ENCODE measurements around the gene CBX8. TPM values are rescaled to one million over a fixed set of nuclear protein-coding genes. Genes with fewer than 3 reads are reported as not detected.
A peak's percentile ranks its signal among the peaks of the same experiment; 100 is the strongest.

CBX8 gene
- total and polyA plus RNA-seq, 2 of the 13 experiments (the other 11 are each of a cell fraction or from before 2014, with no cell fraction given) = 0.34 to 12.6 TPM

DNA sequence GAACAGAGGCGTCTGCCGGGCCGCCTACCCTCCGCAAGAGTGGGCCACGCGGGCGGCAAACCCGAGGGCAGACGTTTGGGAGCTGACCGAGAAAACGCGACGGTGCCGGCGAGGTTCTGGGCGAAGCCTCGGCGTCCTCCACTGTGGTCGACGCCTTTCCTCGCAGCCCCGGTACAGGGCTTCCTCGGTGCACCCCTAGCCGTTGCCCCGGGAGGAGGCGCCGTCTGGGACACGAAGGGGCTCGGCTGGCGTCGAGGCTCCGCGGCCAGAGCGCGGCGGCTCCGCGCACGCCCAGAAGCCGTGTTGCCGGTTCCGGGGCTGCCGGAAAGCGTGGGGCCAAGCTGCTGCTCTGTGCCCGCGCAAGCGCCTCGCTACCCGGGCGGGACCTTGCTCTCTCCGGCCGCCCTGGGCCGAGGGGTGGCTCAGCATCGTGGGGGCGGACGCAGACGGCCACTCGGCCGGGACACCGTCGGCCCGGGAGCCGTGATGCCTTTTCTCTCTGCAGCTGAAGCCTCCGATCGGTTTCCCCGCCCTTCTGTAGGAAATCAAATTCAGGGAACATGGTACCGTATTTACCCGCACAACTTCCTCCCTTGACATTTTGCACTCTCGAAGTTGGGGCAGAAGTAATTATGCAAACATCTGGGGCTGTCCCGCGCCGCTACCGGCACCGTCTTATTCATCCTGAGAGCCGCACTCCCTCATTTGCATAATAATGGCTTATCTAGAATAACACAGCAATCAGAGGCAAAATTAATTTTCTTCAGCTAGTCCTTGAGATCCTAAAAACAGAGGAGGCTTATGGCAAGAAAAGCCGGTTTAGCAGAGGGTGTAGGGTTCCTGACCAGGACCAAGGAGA, 7.3 kb upstream of the CBX8 start (continued):
- TF ChIP-seq ZNF280B (CRISPR knock-in tag; IDR thresholded peaks at IDR 0.05; ENCODE audit: borderline replicate concordance) (peak; percentile 93; the same call in 1 of the 2 replicates), ZNF205 (CRISPR knock-in tag; IDR thresholded peaks at IDR 0.05) (peak; percentile 62; the same call in 1 of the 2 replicates), ZNF75D (CRISPR knock-in tag; IDR thresholded peaks at IDR 0.05; ENCODE audit: borderline replicate concordance) (0 out of 2 replicates have a peak, but pooled peaks have one; percentile 53), HNF1B (CRISPR knock-in tag; IDR thresholded peaks at IDR 0.05) (no peak), PITX1 (CRISPR knock-in tag; IDR thresholded peaks at IDR 0.05) (peak; percentile 71; the same call in 1 of the 2 replicates), ZMYM4 (CRISPR knock-in tag; IDR thresholded peaks at IDR 0.05) (peak; percentile 58; the same call in 1 of the 2 replicates), MYC (CRISPR knock-in tag; IDR thresholded peaks at IDR 0.05; ENCODE audit: borderline replicate concordance) (peak; percentile 50; the same call in 1 of the 2 replicates), PPARG (CRISPR knock-in tag; conservative IDR thresholded peaks at IDR 0.05) (0 out of 2 replicates have a peak, but pooled peaks have one; percentile 17), NFIB (CRISPR knock-in tag; IDR thresholded peaks at IDR 0.05; ENCODE audit: borderline replicate concordance) (0 out of 2 replicates have a peak, but pooled peaks have one; percentile 89), ZNF329 (CRISPR knock-in tag; IDR thresholded peaks at IDR 0.05; ENCODE audit: low read depth) (0 out of 2 replicates have a peak, but pooled peaks have one; percentile 72), ZNF652 (CRISPR knock-in tag; IDR thresholded peaks at IDR 0.05; ENCODE audit: borderline replicate concordance, low read depth) (0 out of 2 replicates have a peak, but pooled peaks have one; percentile 13), ZNF615 (CRISPR knock-in tag; IDR thresholded peaks at IDR 0.05; ENCODE audit: borderline replicate concordance) (peak; percentile 47; the same call in 1 of the 2 replicates), MAFF (IDR thresholded peaks at IDR 0.05; ENCODE audit: low read depth, low read length) (no peak), ZNF619 (CRISPR knock-in tag; IDR thresholded peaks at IDR 0.05) (0 out of 2 replicates have a peak, but pooled peaks have one; percentile 52), ZNF879 (CRISPR knock-in tag; IDR thresholded peaks at IDR 0.05) (peak; percentile 95; the same call in 1 of the 2 replicates), RAD21 (CRISPR knock-in tag; IDR thresholded peaks at IDR 0.05) (no peak), RXRA (CRISPR knock-in tag; IDR thresholded peaks at IDR 0.05) (peak; percentile 41; the same call in 1 of the 2 replicates), AGO2 (optimal IDR thresholded peaks at IDR 0.05; ENCODE audit: low read depth, low read length) (no peak), YEATS2 (CRISPR knock-in tag; IDR thresholded peaks at IDR 0.05; ENCODE audit: borderline replicate concordance) (peak; percentile 69; the same call in 1 of the 2 replicates), ZNF660 (CRISPR knock-in tag; IDR thresholded peaks at IDR 0.05; ENCODE audit: borderline replicate concordance, low read depth) (peak; percentile 81; the same call in 1 of the 2 replicates), ZNF282 (IDR thresholded peaks at IDR 0.05; ENCODE audit: partially characterized antibody) (no peak), ZMYM2 (CRISPR knock-in tag; IDR thresholded peaks at IDR 0.05) (peak; percentile 94), ZC3H4 (CRISPR knock-in tag; IDR thresholded peaks at IDR 0.05; ENCODE audit: borderline replicate concordance) (no peak), KLF16 (CRISPR knock-in tag; IDR thresholded peaks at IDR 0.05) (peak in 1 of 2 experiments; percentile 94; a peak in 2 of 4 replicates), ZKSCAN8 (CRISPR knock-in tag; IDR thresholded peaks at IDR 0.05; ENCODE audit: borderline replicate concordance) (peak; percentile 56; the same call in 1 of the 2 replicates)
- TF ChIP-seq, protein P1, sequence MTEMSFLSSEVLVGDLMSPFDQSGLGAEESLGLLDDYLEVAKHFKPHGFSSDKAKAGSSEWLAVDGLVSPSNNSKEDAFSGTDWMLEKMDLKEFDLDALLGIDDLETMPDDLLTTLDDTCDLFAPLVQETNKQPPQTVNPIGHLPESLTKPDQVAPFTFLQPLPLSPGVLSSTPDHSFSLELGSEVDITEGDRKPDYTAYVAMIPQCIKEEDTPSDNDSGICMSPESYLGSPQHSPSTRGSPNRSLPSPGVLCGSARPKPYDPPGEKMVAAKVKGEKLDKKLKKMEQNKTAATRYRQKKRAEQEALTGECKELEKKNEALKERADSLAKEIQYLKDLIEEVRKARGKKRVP (CRISPR knock-in tag; IDR thresholded peaks at IDR 0.05) = peak in 1 of 2 experiments; percentile 61; a peak in 1 of 4 replicates

Measured in HepG2 (cell line).